COLO829 (cell line): Measurements from ENCODE around the gene TOP1.
A peak's percentile ranks its signal among the peaks of the same experiment; 100 is the strongest.

Experiments used
- DNase-seq: peaks from one replicate; pipeline ENCODE4 v3.0.0; 2012; ENCODE audit warnings: low spot score

TOP1 gene

DNA sequence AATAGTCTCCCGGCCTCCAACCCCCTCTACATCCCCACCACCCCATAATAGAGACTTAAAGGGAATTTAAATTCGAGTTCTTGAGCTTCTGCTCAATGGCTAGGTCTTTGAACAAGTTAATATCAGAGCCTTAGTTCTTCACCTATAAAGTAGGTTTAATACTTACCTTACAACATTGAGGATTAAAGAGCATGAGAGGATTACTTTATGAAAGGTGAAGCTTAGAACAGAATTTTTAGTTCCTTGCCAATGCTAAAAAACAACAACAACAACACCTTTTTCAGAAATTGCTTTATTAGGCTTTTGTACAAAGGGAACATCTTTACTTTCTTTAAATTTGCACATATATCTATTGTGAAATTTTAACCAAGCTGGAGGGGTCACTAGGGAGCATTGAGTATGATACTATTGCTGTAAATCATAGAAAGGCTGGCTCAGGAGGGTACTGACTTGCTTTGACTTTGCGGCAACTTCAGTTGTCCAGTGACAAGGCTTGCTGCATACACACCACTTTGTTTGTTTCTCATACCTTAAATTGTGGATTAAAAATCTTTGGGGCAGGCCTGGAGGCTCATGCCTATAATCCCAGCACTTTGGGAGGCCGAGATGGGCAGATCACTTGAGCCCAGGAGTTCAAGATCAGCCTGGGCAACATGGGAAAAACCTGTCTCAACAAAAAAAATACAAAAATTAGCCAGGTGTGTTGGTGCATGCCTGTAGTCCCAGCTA lies 9.7 kb downstream of the TOP1 start:
- no peak for DNase-seq

DNA sequence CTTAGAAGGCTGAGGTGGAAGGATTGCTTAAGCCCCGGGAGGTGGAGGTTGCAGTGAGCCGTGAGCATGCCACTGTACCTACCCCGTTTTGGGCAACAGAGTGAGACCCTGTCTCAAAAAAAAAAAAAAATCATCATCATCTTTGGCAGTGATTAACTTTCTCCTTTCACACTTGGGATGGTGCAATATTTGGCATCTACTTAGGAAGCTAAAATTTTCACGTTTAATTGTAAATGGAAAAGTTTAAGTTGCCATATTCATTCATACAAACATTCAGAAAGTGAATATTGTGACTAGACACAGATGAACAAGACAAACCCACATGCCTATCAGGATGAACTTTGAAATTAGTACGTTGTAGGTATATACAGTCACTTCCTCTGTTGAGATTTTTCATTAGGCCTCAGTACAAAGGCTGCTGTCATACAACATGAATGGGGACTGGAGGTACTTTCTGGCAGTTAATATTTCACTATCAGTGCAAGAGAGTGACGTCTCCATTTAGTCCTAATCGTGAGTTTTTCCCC lies 10.3 kb downstream of the TOP1 start:
- DNase-seq, result peak; percentile 92

DNA sequence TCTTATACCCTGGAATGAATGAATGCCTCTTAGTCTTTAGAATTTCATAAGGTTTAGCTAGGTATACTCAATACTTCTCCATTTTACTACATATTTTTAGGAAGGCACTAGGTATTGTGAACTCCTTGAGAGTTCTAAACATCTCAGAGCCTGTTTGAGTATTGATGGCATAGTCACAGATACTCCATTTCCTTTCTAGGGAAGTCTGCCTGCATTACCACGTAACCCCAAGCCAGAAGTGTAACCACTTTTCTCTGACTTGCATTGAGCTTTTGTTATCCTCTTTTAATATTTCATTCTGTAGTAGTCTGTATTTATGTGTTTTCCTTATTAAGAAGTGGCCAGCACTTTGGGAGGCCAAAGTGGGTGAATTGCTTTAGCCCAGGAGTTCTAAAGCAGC lies 12.2 kb downstream of the TOP1 start:
- DNase-seq, result no peak

DNA sequence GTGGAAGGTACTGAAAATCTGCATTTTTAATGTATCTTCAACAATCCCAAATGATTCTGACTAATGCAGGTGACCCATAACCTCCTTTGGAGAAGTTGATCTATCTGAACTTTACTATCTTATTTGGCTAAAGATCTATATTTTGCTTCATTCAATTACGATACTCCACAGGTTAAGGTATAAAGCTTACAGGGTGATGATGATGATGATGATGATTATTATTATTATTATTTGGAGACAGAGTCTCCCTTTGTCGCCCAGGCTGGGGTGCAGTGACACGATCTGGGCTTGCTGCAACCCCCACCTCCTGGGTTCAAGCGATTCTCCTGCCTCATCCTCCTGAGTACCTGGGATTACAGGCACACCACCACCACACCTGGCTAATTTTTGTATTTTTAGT lies 13.1 kb downstream of the TOP1 start:
- DNase-seq, result no peak

DNA sequence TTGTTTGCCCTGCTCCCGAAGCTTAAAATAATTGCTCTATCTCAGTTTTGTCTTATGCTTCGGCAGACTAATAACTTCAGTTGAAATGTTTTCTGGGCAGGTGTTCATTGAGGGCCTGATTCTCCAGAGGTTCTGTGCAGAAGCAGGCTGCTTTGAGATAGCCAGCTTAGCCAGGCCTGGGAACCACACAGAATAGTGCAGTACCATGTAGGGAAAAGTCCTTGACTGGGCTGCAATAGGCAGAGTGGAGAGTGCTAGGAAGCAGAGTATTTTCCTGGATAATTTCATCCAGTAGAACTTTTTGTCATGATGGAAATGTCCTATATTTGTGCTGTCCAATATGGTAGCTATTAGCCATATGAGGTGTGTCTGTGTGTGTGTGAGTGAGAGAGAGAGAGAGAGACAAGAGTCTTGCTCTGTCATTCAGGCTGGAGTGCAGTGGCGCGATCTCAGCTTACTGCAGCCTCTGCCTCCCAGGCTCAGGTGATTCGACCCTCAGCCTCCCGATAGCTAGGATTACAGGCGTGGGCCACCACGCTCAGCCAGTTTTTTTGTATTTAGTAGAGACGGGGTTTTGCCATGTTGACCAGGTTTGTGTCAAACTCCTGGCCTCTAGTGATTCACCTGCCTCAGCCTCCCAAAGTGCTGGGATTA lies 15.9 kb downstream of the TOP1 start:
- DNase-seq, result no peak

DNA sequence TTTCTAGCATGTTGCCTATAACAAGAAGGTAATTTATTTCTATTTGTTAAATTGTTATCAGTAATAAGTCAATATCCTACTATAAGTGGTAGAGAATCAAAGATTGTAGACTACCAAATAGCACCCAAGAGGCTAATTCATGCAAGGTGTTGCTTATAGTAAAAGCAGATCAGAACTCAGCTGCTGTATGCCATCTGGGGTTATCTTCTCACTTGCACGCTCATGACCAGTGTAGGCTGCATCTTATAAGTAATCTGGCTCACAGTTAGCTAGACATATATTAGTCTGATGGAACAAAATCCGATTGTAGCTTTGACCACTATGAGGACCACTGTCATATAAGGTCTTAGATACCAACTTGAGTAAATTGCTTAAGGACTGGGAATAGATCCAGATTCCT lies 17.0 kb downstream of the TOP1 start:
- no peak for DNase-seq

DNA sequence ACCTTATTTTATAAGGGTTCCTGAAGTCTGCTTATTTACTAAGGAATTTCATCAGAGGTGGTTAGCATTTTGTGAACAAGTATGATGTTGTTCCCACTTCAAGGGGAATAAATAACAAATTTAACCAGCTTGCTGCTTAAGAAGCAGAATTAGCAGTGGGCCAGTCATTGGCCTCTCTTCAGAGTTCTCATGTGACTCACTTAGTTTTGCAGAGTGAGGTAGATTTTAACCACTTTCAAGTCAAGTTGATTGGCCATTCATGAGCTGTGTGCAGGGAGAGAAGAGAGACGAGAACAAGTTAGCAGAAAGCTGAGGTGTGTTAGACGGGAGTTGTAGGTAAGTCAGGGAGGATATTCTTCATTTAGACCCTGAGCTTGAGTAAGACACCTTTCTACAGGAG lies 18.1 kb downstream of the TOP1 start:
- DNase-seq, result no peak

DNA sequence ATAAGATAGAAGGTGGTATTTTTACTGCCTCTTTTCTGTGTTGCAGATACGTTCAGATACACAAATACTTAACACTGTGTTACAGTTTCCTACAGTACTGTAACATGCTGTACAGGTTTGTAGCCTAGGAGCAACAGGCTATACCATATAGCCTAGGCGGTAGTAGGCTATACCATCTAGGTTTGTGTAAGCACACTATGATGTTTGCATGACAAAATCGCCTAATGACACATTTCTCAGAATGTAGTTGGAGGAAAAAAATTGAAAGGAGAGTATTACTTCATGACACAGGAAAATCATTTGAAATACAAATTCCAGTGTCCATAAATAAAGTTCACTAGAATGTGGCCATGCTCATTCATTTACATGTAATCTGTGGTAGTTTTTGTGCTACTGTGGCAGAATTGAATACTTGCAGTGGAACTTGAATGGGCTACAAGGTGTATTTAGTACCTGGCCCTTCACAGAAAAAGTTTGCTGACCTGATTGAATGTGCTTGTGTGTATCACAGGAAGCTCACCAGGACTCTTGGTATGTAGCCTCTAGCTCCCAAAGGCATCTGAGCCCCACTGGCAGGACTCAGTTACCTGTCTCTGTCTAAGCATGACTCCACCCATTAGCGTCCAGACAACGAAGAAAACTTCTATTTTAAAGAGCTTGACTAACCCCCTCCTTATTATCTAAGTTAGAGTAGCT lies 18.8 kb downstream of the TOP1 start:
- DNase-seq, result no peak

DNA sequence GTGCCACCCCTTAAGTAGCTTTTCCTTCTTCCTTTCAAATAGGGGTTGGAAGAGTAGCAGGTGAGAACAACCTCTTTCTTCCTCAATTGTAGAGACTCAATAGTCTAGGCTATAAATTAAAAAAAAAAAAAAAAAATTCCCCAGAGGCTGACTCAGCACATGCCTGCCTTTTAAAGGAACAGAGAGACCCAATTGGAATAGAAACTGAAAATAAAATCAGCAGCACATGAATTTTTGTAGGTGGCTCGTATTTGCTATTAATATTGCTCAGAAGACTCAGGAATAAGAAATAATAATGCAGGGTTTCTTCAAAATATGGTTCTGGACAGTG lies 19.3 kb downstream of the TOP1 start:
- peak; percentile 77 for DNase-seq

DNA sequence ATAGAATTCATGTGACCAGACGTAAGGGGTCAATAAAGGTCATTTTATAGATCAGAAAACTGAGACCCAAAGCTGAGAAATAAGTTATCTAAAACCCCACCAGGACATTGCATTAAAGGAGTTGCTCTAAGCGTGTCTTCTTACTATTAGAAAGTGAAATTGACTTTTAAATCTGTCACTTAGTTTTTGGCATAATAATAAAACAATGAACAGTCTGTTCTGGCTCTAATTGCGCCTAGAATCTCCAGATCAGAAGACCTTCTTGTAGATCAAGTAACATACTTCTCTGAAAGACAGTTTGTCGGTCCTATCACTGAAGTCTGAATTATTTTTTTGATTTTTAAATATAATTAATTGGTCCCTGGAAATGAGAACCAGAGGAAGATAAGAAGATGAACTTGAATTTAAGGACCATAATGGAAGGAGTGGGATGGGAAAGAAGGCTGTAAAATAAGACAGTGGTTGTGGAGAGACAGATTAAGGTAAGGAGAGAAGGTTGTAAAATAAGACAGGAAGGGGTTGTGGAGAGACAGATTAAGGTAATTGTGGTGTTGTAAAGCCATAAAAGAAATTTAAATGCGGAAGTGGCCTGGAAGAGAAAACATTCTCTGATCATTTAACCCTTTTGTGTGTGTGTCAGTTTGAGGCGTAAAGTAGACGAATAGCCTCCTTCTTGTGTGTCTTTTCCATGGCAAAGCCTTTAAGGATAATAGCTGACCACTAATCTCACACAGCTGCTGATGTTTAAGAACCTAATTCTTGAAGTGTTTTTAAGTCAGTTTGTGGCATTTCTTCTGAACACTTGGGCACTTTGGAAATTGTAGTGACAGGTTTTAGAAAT lies 20.1 kb downstream of the TOP1 start:
- peak; percentile 93 for DNase-seq

DNA sequence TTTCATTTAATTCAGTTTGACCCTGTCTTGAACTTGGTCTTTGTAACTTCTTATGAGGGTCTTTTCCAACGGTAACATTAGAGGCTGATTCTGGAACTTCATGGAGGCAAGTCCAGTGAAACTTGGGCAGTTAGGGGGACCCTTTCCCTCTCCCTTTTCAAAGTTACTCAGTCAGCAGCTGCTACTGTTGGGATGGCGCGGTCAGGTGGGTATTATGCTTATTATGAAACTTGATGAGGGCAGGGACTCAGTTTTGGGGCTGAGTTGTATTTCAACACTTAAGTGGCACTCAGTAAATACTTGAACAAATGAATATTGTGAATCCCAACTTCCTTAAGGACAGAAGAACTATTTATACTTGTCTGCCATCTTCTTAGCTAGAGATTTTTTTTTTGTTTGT lies 20.8 kb downstream of the TOP1 start:
- DNase-seq, result no peak

DNA sequence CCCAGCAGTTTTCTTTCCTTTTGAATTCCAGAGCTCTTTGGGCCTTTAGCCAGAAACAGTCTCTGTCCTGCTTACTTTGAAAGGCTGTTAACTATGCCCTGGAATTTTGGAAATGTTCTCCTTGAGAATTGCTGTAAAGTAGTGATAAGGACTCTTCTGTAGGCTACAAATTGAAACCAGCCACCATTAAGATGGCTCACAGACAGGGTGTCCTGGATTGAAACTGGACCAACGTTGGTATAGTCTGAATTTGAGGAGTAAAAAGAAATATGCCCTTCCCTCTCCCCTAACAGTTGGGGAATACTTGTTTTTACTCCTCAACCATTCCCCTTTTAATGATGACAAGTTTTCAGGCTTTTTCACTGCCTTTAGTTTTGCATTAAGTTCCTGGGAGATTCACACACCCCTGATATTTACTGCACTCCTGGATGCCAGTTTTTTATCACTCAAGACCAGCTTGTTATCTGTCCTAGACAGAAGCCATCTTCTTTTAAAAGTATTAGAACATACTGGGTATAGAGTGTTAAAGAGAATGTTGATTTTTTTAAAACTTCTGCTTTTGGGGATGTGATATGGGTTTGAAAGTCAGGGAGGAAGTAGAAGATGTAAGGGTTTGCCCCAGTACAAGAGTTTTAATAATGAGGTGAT lies 21.9 kb downstream of the TOP1 start:
- no peak for DNase-seq

DNA sequence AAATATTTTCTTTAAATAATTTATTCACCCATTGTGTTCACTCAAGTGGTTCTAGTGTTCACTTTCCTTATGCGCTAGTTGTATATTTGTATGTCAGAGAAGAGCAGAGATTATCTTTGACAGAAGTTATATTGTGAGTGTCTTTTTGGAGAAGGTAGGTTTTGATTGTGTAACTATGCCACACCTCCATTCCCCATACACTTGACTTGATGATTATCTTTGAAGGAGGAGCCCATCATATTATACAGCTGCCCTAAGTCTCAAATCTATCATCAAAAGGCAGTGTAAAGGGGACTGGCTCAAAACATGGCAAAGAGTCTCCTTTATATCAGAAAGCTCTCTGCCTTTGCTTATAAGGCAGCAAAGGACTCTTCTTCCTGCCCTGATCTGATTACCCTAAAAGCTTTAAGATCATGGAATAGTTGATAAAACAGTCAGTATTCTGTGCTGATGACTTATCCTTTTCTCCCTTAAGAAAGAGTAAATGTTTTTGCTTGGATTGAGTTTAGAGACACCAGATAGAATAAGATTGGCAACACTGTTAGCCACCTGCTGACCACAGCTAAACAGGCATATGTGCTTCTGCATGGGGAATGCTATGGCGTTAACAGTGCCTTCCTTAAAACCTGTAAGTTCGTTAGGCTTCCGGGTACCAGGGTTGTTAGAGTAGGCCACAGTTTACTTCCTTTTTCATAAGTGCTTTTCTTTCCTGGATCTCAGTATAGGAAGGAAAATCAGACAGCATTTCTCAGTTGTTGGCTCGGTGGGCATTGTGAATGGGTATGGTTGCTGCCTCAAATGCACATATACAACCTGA lies 22.6 kb downstream of the TOP1 start:
- no peak for DNase-seq

DNA sequence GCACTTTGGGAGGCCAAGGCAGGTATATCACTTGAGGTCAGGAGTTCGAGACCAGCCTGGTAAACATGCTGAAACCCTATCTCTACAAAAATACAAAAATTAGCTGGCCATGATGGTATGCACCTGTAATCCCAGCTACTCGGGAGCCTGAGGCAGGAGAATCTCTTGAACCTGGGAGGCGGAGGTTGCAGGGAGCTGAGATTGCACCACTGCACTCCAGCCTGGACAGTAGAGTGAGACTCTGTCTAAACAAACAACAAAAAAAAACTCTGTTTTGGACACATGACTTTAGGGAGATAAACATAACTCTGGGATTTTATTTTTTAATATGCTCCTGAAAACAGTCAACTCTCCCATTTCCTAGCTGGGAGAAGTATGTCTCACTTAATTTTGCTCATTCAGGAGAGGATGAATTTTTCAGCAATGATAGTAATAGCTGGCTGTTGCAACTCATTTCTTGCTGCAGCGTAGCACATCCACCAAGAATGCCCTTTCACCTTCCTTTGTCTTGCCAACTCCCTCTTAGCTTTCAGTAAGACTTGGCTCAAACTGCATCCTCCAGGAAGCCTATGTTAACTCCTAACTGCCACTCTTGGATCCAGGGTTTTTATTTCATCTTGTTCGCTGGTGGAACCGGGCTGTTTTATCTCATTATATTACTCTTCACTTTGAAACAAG lies 24.3 kb downstream of the TOP1 start:
- DNase-seq, result no peak

DNA sequence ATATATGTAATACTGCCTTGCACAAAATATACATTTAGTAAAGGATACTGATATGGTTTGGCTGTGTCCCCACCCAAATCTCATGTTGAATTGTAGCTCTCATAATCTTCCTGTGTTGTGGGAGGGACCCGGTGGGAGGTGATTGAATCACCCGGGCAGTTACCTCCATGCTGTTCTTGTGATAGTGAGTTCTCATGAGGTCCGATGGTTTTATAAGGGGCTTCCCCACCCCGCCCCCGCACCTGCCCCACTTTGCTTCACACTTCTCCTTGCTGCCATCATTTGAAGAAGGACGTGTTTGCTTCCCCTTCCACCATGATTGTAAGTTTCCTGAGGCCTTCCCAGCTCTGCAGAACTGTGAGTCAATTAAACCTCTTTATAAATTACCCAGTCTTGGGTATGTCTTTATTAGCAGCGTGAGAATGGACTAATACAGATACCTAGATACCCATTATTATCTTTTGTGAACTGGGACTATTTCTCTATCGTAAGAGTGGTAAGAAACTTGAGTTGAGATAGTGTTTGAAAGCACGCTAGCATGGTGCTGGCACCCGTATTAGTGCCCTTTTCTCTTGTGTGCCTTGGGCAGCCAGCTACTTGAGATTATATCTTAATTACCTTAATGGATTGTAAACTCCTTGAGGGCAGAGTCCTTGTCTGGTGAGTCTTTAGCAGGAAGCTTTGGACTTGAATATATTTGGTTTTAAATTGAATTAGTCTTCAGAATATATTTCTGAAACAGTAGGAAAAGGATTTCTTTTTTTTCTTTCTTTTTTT lies 25.6 kb downstream of the TOP1 start:
- no peak for DNase-seq

DNA sequence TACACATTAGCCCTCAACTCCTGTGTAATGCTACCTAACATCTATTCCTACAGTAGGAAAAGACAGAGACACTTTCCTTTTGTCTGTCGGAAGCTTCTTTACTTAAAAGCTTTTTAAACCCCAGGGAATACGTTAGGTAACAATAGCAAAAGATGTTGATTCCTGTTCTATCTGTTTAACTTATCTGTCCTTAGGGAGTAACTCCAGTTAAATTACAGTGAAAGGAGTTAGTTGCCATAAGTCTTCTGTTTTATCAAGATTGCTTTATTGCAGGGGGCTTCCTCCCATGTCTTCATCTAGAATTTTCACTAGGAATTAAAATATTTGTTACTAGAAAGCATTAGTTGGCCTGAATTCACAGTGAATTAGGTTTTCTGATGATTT lies 26.2 kb downstream of the TOP1 start:
- no peak for DNase-seq

DNA sequence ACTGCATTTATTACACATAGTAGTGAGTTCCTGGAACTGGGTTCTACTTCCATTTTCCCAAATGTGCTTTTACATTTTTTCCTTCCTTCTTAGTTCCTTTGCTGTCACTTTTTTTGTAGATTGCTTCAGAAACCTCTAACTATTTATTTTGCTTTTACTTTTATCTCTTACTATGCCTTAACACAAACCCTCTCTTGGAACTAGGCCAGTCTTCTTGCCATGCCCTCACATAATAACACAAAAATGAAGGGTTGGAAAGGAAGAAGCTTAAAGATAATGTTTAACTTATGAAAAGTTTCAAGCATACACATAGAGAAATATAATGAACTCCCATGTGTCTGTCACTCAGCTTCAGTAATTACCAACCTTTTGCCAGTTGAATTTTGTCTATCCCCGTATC lies 27.1 kb downstream of the TOP1 start:
- DNase-seq, result no peak

DNA sequence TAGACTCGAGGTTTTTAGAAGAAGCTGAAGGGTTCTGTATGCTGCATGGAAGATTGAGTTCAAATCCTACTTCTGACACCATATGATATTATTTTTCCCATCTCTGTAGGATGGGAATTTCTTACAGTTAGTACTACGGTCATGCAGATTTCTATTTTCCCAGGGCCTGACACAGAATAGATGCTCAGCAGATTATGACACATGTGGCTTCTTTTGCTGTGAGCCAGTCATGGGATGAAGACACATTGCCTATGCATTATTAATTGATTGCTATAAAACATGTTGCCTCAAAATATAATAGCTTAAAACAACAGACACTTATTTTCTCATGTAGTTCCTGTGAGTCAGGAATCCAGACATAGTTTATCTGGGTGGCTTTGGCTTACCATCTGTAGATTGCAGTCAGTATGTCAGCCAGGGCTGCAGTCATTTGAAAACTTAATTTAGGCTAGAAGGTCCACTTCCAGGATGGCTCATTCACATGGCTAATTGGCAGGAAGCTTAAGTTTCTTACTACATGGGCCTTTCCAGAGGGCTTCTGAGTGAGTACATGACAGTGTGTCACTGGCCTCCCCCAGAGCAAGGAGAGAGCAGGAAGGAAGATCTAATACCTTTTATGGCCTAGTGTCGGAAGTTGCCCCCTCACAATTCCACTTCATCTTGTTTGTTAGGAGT lies 29.5 kb downstream of the TOP1 start:
- peak; percentile 83 for DNase-seq
